Measurements from ENCODE around the gene NAA80.

GRCh38 chr3:50325113-50325480 lies 25.9 kb upstream of the NAA80 start:
- no peak for TF ChIP-seq CTCF (IDR thresholded peaks at IDR 0.05; ENCODE audit: low read depth, low read length, poor library complexity, severe bottlenecking)
- TF ChIP-seq EZH2phosphoT487 (IDR thresholded peaks at IDR 0.05; ENCODE audit: borderline replicate concordance, low read length): no peak

Measured in DOHH2 (cell line).